RPMI8226 (cell line): ENCODE results near the gene EIF2B5.
"Not testable (repeated sequence)": the region's sequence is repeated elsewhere in the genome, so short reads cannot be mapped to it uniquely, and the experiment has no call there.

Source experiments
- DNase-seq: peaks from one replicate; pipeline ENCODE4 v3.0.0-alpha.2; 2015

The EIF2B5 gene

DNA sequence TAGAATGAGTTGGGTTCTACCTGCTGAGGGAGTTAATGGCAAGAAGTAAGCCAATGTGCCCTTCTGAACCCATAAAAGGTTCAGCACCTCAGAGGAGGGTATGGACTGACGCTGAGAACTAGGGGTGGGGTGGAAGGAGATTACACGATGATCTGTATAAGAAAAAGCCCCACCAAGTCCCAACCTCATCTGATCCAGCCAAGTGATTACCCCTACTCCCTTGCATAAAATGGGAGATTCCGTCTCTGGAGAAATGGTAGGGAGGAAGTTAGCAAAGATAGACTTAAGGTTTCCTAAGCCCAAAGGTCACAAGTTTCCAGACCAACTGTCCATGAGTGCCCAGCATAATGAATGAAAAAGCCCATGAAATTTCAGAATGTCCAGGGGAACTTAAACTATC lies 12.9 kb downstream of the EIF2B5 start:
- no peak for DNase-seq

- no peak for DNase-seq
These were observed 14.0 kb downstream of the EIF2B5 start for GRCh38 chr3:184149123-184149522.

- DNase-seq: not testable (repeated sequence)
These were observed 14.6 kb downstream of the EIF2B5 start for GRCh38 chr3:184149770-184150169.

- peak; percentile 73 for DNase-seq
These were observed 19.9 kb downstream of the EIF2B5 start, which contains the start of gene DVL3 for GRCh38 chr3:184154885-184155643. Gene DVL3 (plus strand): TSS chr3:184155377. CDS start chr3:184155636, 259 bp downstream.

GRCh38 chr3:184155644-184156521 lies 20.7 kb downstream of the EIF2B5 start:
- peak; percentile 51 for DNase-seq

DNA sequence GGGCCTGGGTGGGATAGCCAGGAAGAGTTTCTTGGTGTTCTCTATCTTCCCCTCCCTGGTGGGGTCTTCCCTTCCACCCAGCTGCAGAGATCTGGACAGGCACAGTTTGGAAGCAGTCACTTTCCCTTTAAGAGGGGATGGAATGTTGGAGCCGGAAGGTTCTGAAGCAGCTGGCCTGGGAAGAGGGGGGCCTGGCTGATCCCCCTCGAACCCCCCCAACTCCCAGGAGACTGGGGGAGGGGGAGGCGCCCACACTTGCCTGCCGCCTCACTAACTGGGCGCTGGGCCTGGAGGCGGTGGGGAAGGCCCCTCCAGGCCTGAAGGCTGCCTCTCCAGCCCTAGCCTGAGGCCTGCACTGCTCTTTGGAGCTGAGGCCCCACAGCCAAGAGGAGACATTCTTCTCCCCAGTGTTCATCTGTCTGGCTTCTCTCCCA lies 21.4 kb downstream of the EIF2B5 start:
- DNase-seq: peak; percentile 18

DNA sequence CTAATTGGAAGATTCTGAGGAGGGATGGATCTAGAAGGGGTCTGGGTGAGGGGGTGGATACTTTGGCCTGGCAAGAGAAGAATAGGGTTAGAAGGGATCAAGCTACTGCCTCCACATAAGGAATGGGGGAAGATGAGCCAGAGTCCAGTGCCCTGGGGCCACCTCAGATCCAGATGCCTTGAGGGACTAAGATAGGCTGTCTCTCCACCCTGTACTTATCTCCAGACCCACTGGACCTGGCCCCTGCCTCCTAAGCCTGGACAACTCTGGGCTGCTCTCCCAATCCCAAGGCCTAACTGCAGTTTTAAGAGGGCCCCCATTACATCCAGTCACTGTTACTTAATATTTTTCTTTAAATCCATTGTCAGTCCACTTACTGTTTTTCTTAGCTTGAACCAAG lies 22.0 kb downstream of the EIF2B5 start:
- no peak for DNase-seq

DNA sequence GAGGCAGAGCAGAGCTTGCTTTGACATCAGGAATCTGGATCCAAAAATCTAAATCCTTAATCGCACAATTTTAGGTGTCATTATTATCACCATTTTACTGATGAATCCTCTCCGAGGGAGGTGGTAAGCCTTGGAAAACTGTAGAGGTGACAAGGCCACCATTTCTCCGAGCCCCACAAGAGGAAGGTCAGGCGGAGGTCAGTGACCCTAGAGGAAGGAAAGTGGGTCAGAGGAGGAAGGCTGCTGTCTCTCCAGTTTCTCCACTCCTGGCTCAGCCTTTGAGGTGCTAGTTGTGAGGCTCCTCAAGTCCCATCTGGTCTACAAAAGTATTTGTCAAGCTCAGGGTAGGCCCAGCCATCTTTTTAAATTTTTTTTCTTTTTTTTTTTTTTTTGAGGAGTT lies 23.2 kb downstream of the EIF2B5 start:
- DNase-seq: no peak

DNA sequence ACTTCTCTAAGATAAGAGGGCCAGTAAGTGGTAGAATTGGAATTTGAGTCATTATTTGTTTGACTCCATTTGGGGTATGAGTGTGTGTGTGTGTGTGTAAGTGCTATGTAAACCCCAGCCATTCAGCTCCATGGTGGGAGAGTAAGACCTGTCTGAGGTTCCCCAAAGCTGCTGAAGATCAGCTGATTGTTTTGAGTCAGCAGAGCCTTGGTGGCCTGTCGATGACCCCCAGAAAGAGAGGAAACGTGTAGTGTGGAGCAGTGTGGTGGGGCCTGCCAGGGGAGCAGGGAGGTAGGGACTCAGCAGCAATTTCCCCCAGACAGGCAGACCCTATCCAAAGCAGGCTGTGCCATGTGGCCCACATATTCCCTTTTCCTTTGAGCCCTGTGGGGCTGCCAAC lies 25.3 kb downstream of the EIF2B5 start:
- no peak for DNase-seq

DNA sequence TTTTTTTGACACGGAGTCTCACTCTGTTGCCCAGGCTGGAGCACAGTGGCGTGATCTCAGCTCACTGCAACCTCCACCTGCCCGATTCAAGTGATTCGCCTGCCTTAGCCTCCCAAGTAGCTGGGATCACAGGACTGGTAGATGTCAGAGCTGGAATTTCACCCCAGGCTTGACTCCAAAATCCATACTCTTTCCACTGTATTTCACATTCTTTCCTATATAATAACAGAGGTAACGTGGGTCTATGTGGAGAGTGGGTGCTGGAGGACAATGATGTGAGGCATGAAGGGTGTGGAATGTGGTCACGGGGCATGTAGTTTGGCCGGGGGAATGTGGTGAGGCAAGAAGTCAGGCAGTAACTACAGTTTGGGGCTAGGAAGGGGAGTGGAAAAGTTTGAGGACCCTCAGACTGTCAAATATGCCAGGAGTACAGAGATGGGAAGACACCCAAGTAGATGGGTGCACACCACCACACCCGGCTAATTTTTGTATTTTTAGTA lies 27.5 kb downstream of the EIF2B5 start:
- not testable (repeated sequence) for DNase-seq

DNA sequence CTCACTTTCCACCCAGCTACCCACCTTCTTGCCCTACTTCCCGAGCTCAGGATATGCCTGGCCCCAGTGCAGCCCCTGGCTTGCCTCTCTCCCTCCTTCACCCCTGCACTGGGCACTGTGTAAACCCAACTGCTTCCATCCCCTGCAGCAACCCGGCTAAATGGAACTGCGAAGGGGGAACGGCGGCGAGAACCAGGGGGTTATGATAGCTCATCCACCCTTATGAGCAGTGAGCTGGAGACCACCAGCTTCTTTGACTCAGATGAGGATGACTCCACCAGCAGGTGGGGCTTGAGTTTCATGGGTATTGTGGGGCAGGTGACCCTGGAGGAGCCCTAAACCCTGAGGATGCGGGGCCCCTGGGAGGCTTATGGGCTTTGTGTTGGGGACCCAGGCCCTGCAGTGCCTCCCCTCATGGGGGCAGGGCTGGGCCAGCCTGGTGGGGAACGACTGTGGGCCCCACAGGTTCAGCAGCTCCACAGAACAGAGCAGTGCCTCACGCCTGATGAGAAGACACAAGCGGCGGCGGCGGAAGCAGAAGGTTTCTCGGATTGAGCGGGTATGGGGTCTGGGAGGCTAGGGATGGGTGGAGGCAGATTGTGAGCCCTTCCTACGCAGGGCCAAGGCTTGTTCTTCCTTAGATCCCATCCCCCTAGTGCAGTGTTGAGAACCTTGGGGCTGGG lies 29.6 kb downstream of the EIF2B5 start:
- no peak for DNase-seq

DNA sequence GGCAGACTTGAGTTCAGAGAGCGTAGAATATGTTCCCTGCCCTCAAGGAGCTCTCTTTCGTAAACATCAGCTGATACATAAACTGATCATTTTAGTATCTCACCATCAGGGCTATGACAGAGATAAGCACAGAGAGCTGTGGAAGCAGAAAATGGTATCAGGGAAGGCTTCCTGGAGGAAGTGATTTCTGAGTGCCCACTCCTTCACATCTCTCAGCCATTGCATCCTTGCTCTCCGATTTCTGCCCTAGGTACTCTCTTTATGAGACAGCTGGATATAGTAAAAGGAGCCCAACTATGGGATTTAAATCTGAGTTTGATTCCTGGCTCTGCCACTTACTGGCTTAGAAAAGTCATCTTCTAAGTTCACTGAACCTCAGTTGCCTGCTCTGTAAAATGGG lies 30.4 kb downstream of the EIF2B5 start:
- no peak for DNase-seq

- no peak for DNase-seq
These were observed 31.5 kb downstream of the EIF2B5 start for GRCh38 chr3:184166671-184167070.

DNA sequence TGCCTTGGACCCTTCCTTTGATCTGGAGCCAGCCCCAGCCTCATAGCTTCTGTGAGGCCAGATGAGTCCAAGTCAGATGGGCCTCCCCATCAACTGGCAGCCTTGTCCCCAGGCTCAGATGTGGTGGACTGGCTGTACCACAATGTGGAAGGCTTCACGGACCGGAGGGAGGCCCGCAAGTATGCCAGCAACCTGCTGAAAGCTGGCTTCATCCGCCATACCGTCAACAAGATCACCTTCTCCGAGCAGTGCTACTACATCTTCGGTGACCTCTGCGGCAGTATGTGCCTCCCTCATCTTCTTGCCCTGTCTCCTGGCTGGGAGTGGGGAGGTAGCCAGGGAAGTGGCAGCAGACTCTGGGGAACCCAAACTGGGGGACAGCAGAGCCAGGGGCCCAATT lies 32.6 kb downstream of the EIF2B5 start:
- no peak for DNase-seq

DNA sequence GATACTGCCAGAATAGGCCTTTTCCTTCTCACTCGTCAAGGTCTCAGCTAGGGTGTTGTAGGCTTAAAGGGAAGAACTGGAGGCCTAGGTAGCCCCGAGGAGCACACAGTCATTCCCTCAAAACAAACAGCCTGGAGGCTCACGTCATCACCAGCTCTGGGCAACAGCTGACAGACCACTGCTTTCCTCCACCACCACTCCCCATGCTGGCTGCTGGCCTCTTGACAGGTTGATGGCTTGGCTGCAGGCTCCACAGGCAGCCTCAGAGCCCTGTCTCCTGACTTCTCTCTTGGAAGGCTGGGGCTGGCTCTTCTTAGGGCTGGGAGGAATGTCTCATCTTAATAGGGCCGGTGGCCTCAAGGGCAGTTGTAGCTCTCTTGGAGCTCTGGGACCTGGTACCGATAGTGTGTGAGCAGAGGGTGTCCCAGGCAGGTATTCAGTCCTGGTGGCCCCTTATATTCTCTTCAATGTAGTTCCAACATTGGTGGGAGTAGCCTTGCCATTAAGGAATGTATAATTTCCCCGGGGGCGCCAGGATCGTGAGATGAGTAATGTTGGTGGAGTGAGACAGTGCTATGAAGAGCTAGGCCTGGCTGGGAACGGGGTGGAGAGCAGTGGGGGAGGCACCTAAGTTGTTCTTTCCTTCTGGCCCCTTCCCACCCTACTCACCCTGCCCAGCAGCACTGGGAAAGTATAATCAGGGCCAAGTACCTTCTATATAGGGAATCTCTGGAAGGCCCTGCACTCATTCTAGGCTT lies 33.4 kb downstream of the EIF2B5 start:
- no peak for DNase-seq

DNA sequence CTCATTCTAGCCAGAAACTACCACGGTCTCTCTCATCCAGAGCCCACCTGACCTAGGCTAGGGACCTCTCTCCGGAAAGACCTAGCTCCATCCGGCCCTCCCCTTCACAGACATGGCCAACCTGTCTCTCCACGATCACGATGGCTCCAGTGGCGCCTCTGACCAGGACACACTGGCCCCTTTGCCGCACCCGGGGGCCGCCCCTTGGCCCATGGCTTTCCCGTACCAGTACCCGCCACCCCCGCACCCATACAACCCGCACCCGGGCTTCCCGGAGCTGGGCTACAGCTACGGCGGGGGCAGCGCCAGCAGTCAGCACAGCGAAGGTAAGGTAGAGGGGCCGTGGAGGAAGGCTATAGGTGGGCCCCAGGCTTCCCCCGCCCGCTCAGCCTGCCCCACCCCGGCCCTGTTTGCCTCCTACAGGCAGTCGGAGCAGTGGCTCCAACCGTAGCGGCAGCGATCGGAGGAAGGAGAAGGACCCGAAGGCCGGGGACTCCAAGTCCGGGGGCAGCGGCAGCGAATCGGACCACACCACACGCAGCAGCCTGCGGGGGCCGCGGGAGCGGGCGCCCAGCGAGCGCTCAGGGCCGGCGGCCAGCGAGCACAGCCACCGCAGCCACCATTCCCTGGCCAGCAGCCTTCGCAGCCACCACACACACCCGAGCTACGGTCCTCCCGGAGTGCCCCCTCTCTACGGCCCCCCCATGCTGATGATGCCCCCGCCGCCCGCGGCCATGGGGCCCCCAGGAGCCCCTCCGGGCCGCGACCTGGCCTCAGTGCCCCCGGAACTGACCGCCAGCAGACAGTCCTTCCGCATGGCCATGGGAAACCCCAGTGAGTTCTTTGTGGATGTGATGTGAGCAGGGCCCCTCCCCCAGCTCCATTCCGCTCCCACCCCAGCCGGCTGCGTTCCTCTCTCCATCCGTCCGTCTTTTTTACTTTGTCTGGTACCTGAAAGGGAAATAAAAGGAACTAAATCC lies 35.0 kb downstream of the EIF2B5 start:
- DNase-seq: no peak

DNA sequence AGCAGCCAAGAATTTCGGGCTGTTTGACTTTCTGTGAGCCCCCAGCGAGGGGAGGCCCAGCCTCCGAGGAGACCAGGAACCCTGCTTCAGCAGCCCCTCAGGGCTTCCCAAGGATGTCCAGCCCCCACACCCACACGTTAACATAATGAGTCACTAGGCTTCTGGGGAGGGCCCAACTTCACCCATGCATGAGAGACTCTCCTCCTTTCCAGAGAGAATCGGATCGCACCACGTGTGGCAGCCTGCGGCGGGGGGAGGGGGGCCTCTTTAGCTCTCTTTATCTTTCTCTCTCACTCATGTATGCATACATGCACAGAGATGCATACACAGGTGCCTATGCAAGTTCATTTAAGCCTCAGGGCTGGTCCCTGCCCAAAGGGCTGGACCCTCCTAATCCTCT lies 36.4 kb downstream of the EIF2B5 start:
- DNase-seq: no peak

GRCh38 chr3:184172681-184173373 lies 37.7 kb downstream of the EIF2B5 start:
- DNase-seq: no peak

GRCh38 chr3:184173374-184173722 lies 38.2 kb downstream of the EIF2B5 start:
- no peak for DNase-seq

DNA sequence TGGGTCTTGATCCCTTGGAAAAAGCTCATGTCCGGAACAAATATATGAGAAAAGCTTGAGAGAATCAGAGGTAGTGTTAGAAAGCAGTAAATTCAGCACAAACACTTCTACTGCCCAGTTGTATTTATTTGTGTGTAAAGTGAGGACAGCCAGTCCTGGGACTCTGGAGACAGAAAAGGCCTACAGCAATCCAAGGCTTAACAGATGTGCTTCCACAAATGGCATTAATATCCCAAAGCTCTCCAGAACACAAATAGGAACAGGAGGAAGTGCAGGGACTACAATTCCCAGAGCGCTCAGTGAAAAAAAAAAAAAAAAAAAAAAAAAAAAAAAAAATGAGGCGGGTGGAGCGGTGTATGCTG lies 39.1 kb downstream of the EIF2B5 start:
- DNase-seq: no peak
